ENCODE data around the gene TSHR. TPM values are rescaled to one million over a fixed set of nuclear protein-coding genes. Genes with fewer than 3 reads are reported as not detected.

TSHR gene
- total RNA-seq, 1 donor, result not detected

DNA sequence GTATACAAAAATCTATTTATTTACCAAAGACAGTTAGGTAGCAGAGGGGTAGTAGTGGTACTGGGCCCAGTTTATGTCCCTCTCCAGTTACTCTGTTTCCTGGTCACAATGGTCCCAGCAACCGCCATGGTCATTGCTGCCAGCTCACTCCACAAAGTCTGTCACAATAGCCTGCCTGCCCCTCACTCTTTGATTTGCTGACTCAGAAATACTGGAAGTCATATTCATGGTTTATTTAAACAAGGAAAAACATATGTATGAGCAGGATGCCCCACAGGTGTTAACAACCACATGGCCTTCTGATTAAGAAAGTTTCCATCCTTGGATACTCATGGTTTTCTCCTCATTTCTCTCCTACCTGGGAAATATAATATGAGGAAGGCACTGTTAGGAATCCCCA, 49.2 kb downstream of the TSHR start:
- Histone ChIP-seq H3K36me3 (ENCODE audit: insufficient read depth, low read length) (no peaks in the 10 kb centered on the region), H3K4me1 (ENCODE audit: insufficient read depth, low read length) (no peaks in the 10 kb centered on the region), H4K20me1 (ENCODE audit: insufficient read depth, low read length) (no peaks in the 10 kb centered on the region), H3K4me2 (ENCODE audit: insufficient read depth, low read length) (no peak overlapping the region), H3K27me3 (ENCODE audit: insufficient read depth, low read length) (no peaks in the 10 kb centered on the region), H2AFZ (ENCODE audit: low read length) (no peak overlapping the region), H3K79me2 (ENCODE audit: insufficient read depth, low read length) (no peaks in the 10 kb centered on the region), H3K27ac (ENCODE audit: low read depth, low read length) (no peak overlapping the region), H3K9me3 (ENCODE audit: low read depth, low read length) (no peaks in the 10 kb centered on the region), H3K4me3 (ENCODE audit: insufficient read depth, low read length) (no peak overlapping the region)
- DNase-seq (ENCODE audit: insufficient read length, low spot score, missing footprints), result no peak
- TF ChIP-seq, protein P1, sequence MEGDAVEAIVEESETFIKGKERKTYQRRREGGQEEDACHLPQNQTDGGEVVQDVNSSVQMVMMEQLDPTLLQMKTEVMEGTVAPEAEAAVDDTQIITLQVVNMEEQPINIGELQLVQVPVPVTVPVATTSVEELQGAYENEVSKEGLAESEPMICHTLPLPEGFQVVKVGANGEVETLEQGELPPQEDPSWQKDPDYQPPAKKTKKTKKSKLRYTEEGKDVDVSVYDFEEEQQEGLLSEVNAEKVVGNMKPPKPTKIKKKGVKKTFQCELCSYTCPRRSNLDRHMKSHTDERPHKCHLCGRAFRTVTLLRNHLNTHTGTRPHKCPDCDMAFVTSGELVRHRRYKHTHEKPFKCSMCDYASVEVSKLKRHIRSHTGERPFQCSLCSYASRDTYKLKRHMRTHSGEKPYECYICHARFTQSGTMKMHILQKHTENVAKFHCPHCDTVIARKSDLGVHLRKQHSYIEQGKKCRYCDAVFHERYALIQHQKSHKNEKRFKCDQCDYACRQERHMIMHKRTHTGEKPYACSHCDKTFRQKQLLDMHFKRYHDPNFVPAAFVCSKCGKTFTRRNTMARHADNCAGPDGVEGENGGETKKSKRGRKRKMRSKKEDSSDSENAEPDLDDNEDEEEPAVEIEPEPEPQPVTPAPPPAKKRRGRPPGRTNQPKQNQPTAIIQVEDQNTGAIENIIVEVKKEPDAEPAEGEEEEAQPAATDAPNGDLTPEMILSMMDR (IDR thresholded peaks at IDR 0.05; ENCODE audit: extremely low read depth, low read depth, low read length), result no peak

- Histone ChIP-seq H3K27me3 (ENCODE audit: insufficient read depth, low read length) (no peaks in the 10 kb centered on the region), H4K20me1 (ENCODE audit: insufficient read depth, low read length) (no peaks in the 10 kb centered on the region), H3K4me1 (ENCODE audit: insufficient read depth, low read length) (no peaks in the 10 kb centered on the region), H3K27ac (ENCODE audit: low read depth, low read length) (no peak overlapping the region), H3K9me3 (ENCODE audit: low read depth, low read length) (no peaks in the 10 kb centered on the region), H3K4me3 (ENCODE audit: insufficient read depth, low read length) (no peak overlapping the region), H2AFZ (ENCODE audit: low read length) (no peak overlapping the region), H3K79me2 (ENCODE audit: insufficient read depth, low read length) (no peaks in the 10 kb centered on the region), H3K4me2 (ENCODE audit: insufficient read depth, low read length) (no peak overlapping the region), H3K36me3 (ENCODE audit: insufficient read depth, low read length) (no peaks in the 10 kb centered on the region)
- no peak for DNase-seq (ENCODE audit: insufficient read length, low spot score, missing footprints)
- TF ChIP-seq, protein P1 (IDR thresholded peaks at IDR 0.05; ENCODE audit: extremely low read depth, low read depth, low read length), result no peak
Measured at GRCh38 chr14:81005540-81006228, 50.3 kb downstream of the TSHR start.

- Histone ChIP-seq H2AFZ (ENCODE audit: low read length) (no peak overlapping the region), H3K4me1 (ENCODE audit: insufficient read depth, low read length) (no peaks in the 10 kb centered on the region), H3K79me2 (ENCODE audit: insufficient read depth, low read length) (no peaks in the 10 kb centered on the region), H3K9me3 (ENCODE audit: low read depth, low read length) (no peaks in the 10 kb centered on the region), H4K20me1 (ENCODE audit: insufficient read depth, low read length) (no peaks in the 10 kb centered on the region), H3K27ac (ENCODE audit: low read depth, low read length) (no peak overlapping the region), H3K36me3 (ENCODE audit: insufficient read depth, low read length) (no peaks in the 10 kb centered on the region), H3K4me3 (ENCODE audit: insufficient read depth, low read length) (no peak overlapping the region), H3K27me3 (ENCODE audit: insufficient read depth, low read length) (no peaks in the 10 kb centered on the region), H3K4me2 (ENCODE audit: insufficient read depth, low read length) (no peak overlapping the region)
- TF ChIP-seq, protein P1 (IDR thresholded peaks at IDR 0.05; ENCODE audit: extremely low read depth, low read depth, low read length), result no peak
- no peak for DNase-seq (ENCODE audit: insufficient read length, low spot score, missing footprints)
Measured at GRCh38 chr14:81006266-81006665, 50.8 kb downstream of the TSHR start.

DNA sequence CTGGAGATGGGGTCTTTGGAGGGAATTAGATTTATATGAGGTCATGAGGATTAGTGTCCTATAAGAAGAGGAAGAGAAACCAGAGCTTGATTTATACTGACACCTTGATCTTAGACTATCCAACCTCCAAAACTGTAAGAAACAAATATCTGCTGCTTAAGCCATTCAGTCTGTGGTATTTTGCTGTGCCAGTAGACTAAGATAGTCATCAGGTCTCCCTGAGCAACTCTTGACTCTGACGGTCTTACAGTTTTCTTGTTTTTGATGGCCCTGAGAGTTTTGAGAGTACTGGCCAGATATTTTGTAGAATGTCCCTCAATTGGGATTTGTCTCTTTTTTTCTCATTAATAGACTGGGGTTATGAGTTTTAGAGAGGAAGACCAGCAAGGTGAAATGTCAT, 51.7 kb downstream of the TSHR start:
- TF ChIP-seq, protein P1 (IDR thresholded peaks at IDR 0.05; ENCODE audit: extremely low read depth, low read depth, low read length), result no peak
- Histone ChIP-seq H3K4me1 (ENCODE audit: insufficient read depth, low read length) (no peaks in the 10 kb centered on the region), H3K27ac (ENCODE audit: low read depth, low read length) (no peak overlapping the region), H3K79me2 (ENCODE audit: insufficient read depth, low read length) (no peaks in the 10 kb centered on the region), H3K4me3 (ENCODE audit: insufficient read depth, low read length) (no peak overlapping the region), H3K27me3 (ENCODE audit: insufficient read depth, low read length) (no peaks in the 10 kb centered on the region), H4K20me1 (ENCODE audit: insufficient read depth, low read length) (no peaks in the 10 kb centered on the region), H3K4me2 (ENCODE audit: insufficient read depth, low read length) (no peak overlapping the region), H3K36me3 (ENCODE audit: insufficient read depth, low read length) (no peaks in the 10 kb centered on the region), H2AFZ (ENCODE audit: low read length) (no peak overlapping the region), H3K9me3 (ENCODE audit: low read depth, low read length) (no peaks in the 10 kb centered on the region)
- DNase-seq (ENCODE audit: insufficient read length, low spot score, missing footprints), result no peak
